Left ventricle myocardium inferior (tissue), 1 donor: ENCODE results near the gene PARP8. TPM values are rescaled to one million over a fixed set of nuclear protein-coding genes. Genes with fewer than 3 reads are reported as not detected.
A peak's percentile ranks its signal among the peaks of the same experiment; 100 is the strongest.

Experiments used
- DNase-seq: peaks from one replicate; pipeline ENCODE4 v3.0.0-alpha.2; 2020
- H3K27ac ChIP-seq: fragments of 200-600 bp; replicated peaks from 2 replicates; pipeline ENCODE4 v1.8.0; 2021
- H3K27me3 ChIP-seq: fragments of 200-600 bp; 2 replicates; pipeline ENCODE4 v1.8.0; 2021; ENCODE audit warnings: low read depth
- H3K36me3 ChIP-seq: fragments of 200-600 bp; 2 replicates; pipeline ENCODE4 v1.8.0; 2021
- H3K4me1 ChIP-seq: fragments of 200-600 bp; 2 replicates; pipeline ENCODE4 v1.8.0; 2021
- H3K4me3 ChIP-seq: fragments of 200-600 bp; 2 replicates; pipeline ENCODE4 v1.8.0; 2021; ENCODE audit warnings: mild to moderate bottlenecking, moderate library complexity
- H3K9me3 ChIP-seq: fragments of 200-600 bp; replicated peaks from 2 replicates; pipeline ENCODE4 v1.8.0; 2021
- intact Hi-C: fragments of 100-400 bp; cut with micrococcal nuclease; formaldehyde crosslinking; loops from one replicate; pipeline ENCODE4 v1.11.0; 2022
- total RNA-seq: library from RNA; stranded (reverse); fragmentation: NEBNext Ultra II Directional; extraction: Animal tissue kit (Norgen Biotek cat#: 25700); gene quantifications from one replicate; pipeline ENCODE4 v1.2.1, GENCODE V29; 2021
- TF ChIP-seq, protein P1 (sequence below): fragments of 200-600 bp; IDR thresholded peaks from 2 replicates; pipeline ENCODE4 v1.8.0; 2021; ENCODE audit warnings: antibody characterized with exemption, mild to moderate bottlenecking, borderline replicate concordance
- donor health status: DM: no; HTN: yes; CAD: no; lungs with severe emphysema.

Gene PARP8
- total RNA-seq, 1 donor from 2014 or later = 6.6 TPM

DNA sequence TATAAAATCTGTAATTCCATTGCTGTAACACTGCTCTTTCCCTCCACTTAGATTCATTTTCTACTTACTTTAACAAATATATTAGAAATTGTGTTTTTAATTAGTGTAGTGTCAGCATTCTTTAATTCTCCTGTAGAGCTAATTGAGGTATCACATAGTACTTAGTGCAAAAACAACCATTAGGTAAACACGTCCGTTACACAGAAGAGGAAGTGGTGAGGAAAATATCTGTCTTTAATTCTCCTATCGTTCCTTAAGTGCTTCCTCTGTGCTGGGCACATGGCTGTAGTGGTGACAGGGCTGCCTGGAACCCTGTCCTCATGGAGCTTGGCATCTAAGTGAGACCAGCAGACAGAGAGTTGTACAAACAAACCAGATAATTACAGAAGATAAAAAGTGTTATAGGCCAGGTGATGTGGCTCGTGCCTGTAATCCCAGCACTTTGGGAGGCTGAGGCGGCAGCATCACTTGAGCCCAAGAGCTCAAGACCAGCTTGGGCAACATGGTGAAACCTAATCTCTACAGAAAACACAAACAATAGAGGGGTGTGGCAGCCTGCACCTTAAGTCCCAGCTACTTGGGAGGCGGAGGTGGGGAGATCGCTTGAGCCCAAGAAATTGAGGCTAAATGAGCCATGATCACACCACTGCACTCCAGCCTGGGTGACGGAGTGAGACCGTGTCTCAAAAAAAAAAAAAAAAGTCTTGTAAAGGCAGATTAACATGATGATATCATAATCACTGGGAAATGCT, 36.4 kb downstream of the PARP8 start:
- Histone ChIP-seq H3K27ac (no peak overlapping the region), H3K27me3 (no peaks in the 10 kb centered on the region), H3K36me3 (no peaks in the 10 kb centered on the region), H3K4me1 (no peaks in the 10 kb centered on the region), H3K9me3 (no peaks in the 10 kb centered on the region), H3K4me3 (no peak overlapping the region)
- TF ChIP-seq, protein P1, sequence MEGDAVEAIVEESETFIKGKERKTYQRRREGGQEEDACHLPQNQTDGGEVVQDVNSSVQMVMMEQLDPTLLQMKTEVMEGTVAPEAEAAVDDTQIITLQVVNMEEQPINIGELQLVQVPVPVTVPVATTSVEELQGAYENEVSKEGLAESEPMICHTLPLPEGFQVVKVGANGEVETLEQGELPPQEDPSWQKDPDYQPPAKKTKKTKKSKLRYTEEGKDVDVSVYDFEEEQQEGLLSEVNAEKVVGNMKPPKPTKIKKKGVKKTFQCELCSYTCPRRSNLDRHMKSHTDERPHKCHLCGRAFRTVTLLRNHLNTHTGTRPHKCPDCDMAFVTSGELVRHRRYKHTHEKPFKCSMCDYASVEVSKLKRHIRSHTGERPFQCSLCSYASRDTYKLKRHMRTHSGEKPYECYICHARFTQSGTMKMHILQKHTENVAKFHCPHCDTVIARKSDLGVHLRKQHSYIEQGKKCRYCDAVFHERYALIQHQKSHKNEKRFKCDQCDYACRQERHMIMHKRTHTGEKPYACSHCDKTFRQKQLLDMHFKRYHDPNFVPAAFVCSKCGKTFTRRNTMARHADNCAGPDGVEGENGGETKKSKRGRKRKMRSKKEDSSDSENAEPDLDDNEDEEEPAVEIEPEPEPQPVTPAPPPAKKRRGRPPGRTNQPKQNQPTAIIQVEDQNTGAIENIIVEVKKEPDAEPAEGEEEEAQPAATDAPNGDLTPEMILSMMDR = no peak
- intact Hi-C loops = no loop called here
- DNase-seq = no peak

DNA sequence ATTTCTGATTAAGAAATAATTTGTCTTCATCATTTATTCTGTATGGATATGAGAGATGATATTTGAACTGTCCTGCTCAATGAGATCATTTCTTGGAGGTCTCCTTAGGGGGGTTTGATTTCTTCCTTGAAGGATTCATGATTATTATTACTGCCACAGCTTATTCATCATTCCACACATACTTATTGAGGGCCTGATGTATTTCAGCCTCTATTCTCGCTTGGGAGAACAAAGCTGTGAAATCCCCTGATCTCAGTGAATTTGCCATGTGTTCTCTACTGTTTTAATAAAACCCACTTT, 36.9 kb downstream of the PARP8 start:
- Histone ChIP-seq H3K36me3 (no peaks in the 10 kb centered on the region), H3K27me3 (no peaks in the 10 kb centered on the region), H3K4me1 (no peaks in the 10 kb centered on the region), H3K9me3 (no peaks in the 10 kb centered on the region), H3K27ac (no peak overlapping the region), H3K4me3 (no peak overlapping the region)
- TF ChIP-seq, protein P1 = no peak
- intact Hi-C loops = no loop called here
- no peak for DNase-seq

DNA sequence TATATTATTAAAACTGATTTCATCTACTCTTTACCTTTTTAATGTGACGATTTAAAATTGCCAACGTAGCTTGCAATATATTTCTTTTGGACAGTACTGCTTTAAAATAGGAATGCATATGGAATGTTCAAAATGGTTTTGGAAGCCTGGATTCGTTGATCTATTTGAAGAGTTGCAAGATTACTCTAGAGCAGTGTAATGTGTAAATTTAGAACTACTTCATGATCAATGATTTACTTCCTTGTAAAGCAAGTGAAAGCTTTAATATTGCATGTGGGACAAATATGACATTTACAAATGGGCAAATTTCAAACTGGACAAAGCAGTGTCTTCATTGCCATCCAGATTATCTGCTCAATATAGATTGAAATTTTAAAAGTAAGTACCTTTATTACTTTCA, 38.3 kb downstream of the PARP8 start:
- intact Hi-C loops = no loop called here
- no peaks in the 10 kb centered on the region for H3K36me3 ChIP-seq

DNA sequence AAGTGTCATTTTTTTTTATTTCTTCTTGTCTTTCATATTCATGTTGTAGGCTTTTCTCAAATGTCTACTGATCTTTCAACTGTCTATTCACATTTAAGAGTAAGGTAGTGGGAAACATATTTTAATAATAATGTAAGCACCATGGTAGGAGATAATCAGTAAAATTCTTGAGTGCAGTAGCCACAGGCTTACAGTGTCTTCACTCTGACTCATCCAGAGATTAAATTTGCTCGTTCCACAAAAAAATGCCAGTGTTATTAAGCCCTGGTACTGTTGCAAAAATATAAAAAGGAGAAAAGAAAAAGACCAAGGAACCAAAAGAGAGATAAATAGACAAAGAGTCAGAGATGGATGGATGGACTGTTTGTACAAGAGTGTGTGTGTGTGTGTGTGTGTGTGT, 43.0 kb downstream of the PARP8 start:
- Histone ChIP-seq H3K9me3 (no peaks in the 10 kb centered on the region), H3K27me3 (no peaks in the 10 kb centered on the region), H3K4me3 (no peak overlapping the region), H3K36me3 (no peaks in the 10 kb centered on the region), H3K27ac (no peak overlapping the region), H3K4me1 (peaks cover 24% of the 10 kb centered on the region)
- no peak for DNase-seq
- TF ChIP-seq, protein P1 = no peak
- intact Hi-C loops = no loop called here

More for the DNA sequence above, 38.3 kb downstream of the PARP8 start:
- no peak overlapping the region for H3K27ac ChIP-seq
- no peaks in the 10 kb centered on the region for H3K27me3 ChIP-seq
- no peaks in the 10 kb centered on the region for H3K4me1 ChIP-seq
- no peaks in the 10 kb centered on the region for H3K9me3 ChIP-seq
- TF ChIP-seq, protein P1 = no peak
- H3K4me3 ChIP-seq = no peak overlapping the region
- no peak for DNase-seq

DNA sequence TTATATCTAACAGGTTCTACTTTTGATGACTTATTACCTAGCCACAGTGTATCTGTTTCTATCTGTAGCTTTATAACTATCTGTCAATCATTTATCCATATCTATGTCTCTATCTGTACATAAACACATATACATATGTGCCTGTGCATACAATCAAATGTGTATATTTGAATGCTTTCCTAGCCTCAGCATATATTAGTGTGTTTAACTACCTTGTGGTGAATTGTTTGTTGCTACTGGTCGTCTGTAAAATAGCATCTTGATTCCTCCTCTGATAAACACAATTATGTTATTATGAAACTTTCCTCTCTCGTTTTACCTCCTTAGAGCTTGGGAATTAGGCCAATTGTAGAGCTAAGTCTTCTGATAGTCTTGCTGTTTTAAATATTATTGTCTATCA, 44.4 kb downstream of the PARP8 start:
- intact Hi-C loops = no loop called here
- DNase-seq = no peak
- H3K27me3 ChIP-seq = no peaks in the 10 kb centered on the region
- peaks cover 24% of the 10 kb centered on the region for H3K4me1 ChIP-seq
- TF ChIP-seq, protein P1 = no peak
- H3K36me3 ChIP-seq = no peaks in the 10 kb centered on the region
- H3K9me3 ChIP-seq = no peaks in the 10 kb centered on the region
- H3K27ac ChIP-seq = no peak overlapping the region
- peak overlapping the region; percentile 30 for H3K4me3 ChIP-seq
